OCI-LY1 (cell line): ENCODE results near the gene MTLN.
"Not testable (repeated sequence)": the region's sequence is repeated elsewhere in the genome, so short reads cannot be mapped to it uniquely, and the experiment has no call there.

Experiments
- H2AFZ ChIP-seq: fragments of 200-600 bp; sonication (generic), shearing (Covaris generic); 2 replicates; pipeline ENCODE4 v1.6.0; 2014; ENCODE audit warnings: antibody characterized with exemption, mild to moderate bottlenecking, low read length
- H3F3A ChIP-seq: fragments of 200-600 bp; sonication (generic), shearing (Covaris generic); 2 replicates; pipeline ENCODE4 v1.6.0; 2014; ENCODE audit warnings: mild to moderate bottlenecking, antibody characterized with exemption, low read length, moderate library complexity; ENCODE audit not compliant: insufficient read depth
- H3K27ac ChIP-seq: fragments of 200-600 bp; sonication (generic); 2 replicates; pipeline ENCODE4 v1.5.1; 2014; ENCODE audit warnings: low read length, mixed run types, mild to moderate bottlenecking, low read depth; ENCODE audit not compliant: poor library complexity, severe bottlenecking
- H3K27me3 ChIP-seq: fragments of 200-600 bp; sonication (generic); 2 replicates; pipeline ENCODE4 v1.6.0; 2014; ENCODE audit warnings: antibody characterized with exemption, mild to moderate bottlenecking, low read length, moderate library complexity; ENCODE audit not compliant: insufficient read depth
- H3K36me3 ChIP-seq: fragments of 200-600 bp; sonication (generic); 2 replicates; pipeline ENCODE4 v1.6.1; 2014; ENCODE audit warnings: mild to moderate bottlenecking, antibody characterized with exemption, low read length, moderate library complexity, mixed read lengths; ENCODE audit not compliant: insufficient read depth
- H3K4me1 ChIP-seq: fragments of 200-600 bp; sonication (generic); 2 replicates; pipeline ENCODE4 v1.5.1; 2014; ENCODE audit warnings: mild to moderate bottlenecking, low read length, moderate library complexity; ENCODE audit not compliant: insufficient read depth, severe bottlenecking
- H3K4me2 ChIP-seq: fragments of 200-600 bp; sonication (generic), shearing (Covaris generic); 2 replicates; pipeline ENCODE4 v1.6.1; 2014; ENCODE audit warnings: low read length
- H3K4me3 ChIP-seq: fragments of 200-600 bp; sonication (generic); 2 replicates; pipeline ENCODE4 v1.5.1; 2014; ENCODE audit warnings: low read length, low read depth, mild to moderate bottlenecking, mixed read lengths; ENCODE audit not compliant: poor library complexity, severe bottlenecking
- H3K79me2 ChIP-seq: fragments of 200-600 bp; shearing (Covaris generic); 2 replicates; pipeline ENCODE4 v1.6.1; 2016; ENCODE audit warnings: mixed run types, low read length, mixed read lengths; ENCODE audit not compliant: insufficient read depth
- H3K9ac ChIP-seq: fragments of 200-600 bp; sonication (generic), shearing (Covaris generic); 2 replicates; pipeline ENCODE4 v1.6.1; 2014; ENCODE audit warnings: mild to moderate bottlenecking, low read length, mixed read lengths
- H3K9me2 ChIP-seq: fragments of 200-600 bp; sonication (generic), shearing (Covaris generic); 2 replicates; pipeline ENCODE4 v1.6.1; 2014; ENCODE audit warnings: low read depth, mild to moderate bottlenecking, low read length, mixed read lengths
- H3K9me3 ChIP-seq: fragments of 200-600 bp; shearing (Covaris generic); 2 replicates; pipeline ENCODE4 v1.6.1; 2014; ENCODE audit warnings: low read length, mixed read lengths
- H4K20me1 ChIP-seq: fragments of 200-600 bp; sonication (generic), shearing (Covaris generic); 2 replicates; pipeline ENCODE4 v1.6.0; 2016; ENCODE audit warnings: mild to moderate bottlenecking, low read length; ENCODE audit not compliant: insufficient read depth
- EZH2 ChIP-seq: fragments of 200-600 bp; sonication (generic), shearing (Covaris generic); IDR thresholded peaks from 2 replicates; pipeline ENCODE4 v1.8.0; 2017; ENCODE audit warnings: borderline replicate concordance, mixed run types, mild to moderate bottlenecking, antibody characterized with exemption, low read length, moderate library complexity, mixed read lengths
- TF ChIP-seq, protein P1 (sequence below): fragments of 200-600 bp; sonication (generic), shearing (Covaris generic); IDR thresholded peaks from 2 replicates; pipeline ENCODE4 v1.5.1; 2017; ENCODE audit warnings: mild to moderate bottlenecking, antibody characterized with exemption, low read length, moderate library complexity, mixed read lengths

Gene MTLN

DNA sequence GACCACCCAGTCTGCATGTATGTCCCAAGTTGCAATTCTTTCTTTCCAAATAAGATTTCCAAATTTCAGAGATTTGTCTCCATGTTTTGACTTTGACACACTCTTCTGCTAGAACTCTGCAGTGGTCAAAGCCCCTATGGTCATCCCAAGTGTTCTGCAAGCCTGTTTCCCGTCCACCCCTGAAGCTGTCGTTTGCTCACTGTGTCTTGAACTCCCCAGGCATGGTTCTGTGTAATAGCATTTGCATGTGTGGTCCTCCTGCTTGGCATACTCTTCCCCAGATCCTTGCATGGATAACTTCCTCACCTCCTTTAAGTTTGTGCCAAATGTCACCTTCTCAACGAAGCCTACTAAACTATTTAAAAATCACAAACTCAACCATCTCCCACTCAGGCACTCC lies 3.9 kb upstream of the MTLN start:
- H2AFZ ChIP-seq, result no peak overlapping the region

DNA sequence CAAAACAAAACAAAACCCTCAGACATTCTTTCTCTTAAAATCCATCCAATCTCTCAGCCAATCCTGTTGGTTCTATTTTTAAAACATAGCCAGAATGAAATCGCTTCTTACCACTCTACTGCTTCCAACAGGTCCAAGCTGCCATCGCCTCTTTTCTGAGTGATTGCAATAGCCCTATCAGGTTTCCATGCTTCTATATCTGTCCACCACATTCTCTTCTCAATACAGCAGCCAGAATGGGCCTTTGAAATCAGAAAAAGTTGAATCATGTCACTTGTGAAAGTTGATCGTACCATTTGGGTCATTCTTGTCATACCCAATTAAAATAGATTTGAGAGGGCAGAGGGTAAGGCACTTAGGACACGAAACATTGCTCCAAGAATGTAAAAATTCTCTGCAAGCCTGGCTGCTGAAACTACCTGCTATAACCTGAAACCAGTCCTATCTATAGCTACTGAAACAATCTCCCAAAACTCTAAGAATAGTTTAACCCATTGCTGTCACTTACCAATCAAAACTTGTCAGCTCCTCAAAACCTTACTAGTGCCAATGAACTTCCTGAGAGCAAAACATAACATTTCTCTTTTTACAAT lies 3.3 kb upstream of the MTLN start:
- H3K4me2 ChIP-seq, result no peak overlapping the region
- H3K4me3 ChIP-seq, result no peak overlapping the region
- H3K27me3 ChIP-seq, result peaks cover 3% of the 10 kb centered on the region; the same call in 1 of the 2 replicates
- no peaks in the 10 kb centered on the region for H3K9me2 ChIP-seq
- peaks cover 8% of the 10 kb centered on the region for H3K4me1 ChIP-seq
- no peak overlapping the region for H2AFZ ChIP-seq
- H3K9me3 ChIP-seq, result no peaks in the 10 kb centered on the region
- no peak for TF ChIP-seq EZH2
- TF ChIP-seq, protein P1, sequence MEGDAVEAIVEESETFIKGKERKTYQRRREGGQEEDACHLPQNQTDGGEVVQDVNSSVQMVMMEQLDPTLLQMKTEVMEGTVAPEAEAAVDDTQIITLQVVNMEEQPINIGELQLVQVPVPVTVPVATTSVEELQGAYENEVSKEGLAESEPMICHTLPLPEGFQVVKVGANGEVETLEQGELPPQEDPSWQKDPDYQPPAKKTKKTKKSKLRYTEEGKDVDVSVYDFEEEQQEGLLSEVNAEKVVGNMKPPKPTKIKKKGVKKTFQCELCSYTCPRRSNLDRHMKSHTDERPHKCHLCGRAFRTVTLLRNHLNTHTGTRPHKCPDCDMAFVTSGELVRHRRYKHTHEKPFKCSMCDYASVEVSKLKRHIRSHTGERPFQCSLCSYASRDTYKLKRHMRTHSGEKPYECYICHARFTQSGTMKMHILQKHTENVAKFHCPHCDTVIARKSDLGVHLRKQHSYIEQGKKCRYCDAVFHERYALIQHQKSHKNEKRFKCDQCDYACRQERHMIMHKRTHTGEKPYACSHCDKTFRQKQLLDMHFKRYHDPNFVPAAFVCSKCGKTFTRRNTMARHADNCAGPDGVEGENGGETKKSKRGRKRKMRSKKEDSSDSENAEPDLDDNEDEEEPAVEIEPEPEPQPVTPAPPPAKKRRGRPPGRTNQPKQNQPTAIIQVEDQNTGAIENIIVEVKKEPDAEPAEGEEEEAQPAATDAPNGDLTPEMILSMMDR, result no peak
- H3K27ac ChIP-seq, result no peak overlapping the region
- H3F3A ChIP-seq, result no peaks in the 10 kb centered on the region
- 0 out of 2 replicates have a peak, but pooled peaks cover 6% of the 10 kb centered on the region for H3K79me2 ChIP-seq
- H3K36me3 ChIP-seq, result peaks cover 5% of the 10 kb centered on the region
- no peaks in the 10 kb centered on the region for H4K20me1 ChIP-seq
- no peak overlapping the region for H3K9ac ChIP-seq

More for the DNA sequence above, 3.9 kb upstream of the MTLN start:
- Histone ChIP-seq H4K20me1 (no peaks in the 10 kb centered on the region), H3F3A (no peaks in the 10 kb centered on the region), H3K27me3 (peaks cover 3% of the 10 kb centered on the region; the same call in 1 of the 2 replicates), H3K9ac (no peak overlapping the region), H3K4me3 (no peak overlapping the region), H3K9me3 (no peaks in the 10 kb centered on the region), H3K4me2 (no peak overlapping the region), H3K9me2 (no peaks in the 10 kb centered on the region), H3K4me1 (peaks cover 4% of the 10 kb centered on the region), H3K27ac (no peak overlapping the region), H3K79me2 (0 out of 2 replicates have a peak, but pooled peaks cover 6% of the 10 kb centered on the region), H3K36me3 (peaks cover under 1% of the 10 kb centered on the region)
- no peak for TF ChIP-seq EZH2
- TF ChIP-seq, protein P1, result no peak

DNA sequence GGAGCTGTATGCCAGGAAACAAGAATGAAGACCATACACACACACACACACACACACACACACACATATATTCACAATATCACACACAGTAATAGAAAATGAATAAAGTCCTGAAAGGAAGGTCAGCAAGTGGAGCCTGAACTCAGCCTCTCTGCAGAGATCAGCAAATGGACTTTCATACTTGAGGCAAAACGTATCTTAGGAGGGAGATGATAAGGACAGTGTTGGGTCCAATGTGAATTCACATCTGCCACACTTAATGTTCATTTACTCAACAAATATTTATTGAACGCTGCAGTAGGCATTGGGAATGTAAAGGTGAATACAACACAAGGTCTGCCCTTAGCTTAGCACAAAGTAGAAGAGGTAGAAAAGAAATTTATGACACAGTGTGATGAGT lies 2.7 kb upstream of the MTLN start:
- Histone ChIP-seq H3K4me2 (no peak overlapping the region), H3K9me2 (no peaks in the 10 kb centered on the region)

DNA sequence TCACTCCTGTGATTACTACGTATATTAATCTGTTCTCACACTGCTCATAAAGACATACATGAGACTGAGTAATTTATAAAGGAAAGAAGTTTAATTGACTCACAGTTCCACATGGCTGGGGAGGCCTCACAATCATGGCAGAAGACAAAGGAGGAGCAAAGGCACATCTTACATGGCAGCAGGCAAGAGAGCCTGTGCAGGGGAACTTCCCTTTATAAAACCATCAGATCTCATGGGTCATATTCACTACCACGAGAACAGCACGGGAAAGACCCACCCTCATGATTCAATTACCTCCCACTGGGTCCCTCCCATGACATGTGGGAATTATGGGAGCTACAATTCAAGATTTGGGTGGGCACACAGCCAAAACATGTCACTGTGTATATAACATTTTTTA lies 1.2 kb upstream of the MTLN start:
- peaks cover 16% of the 10 kb centered on the region for H3K36me3 ChIP-seq
- not testable (repeated sequence) for H3K79me2 ChIP-seq, H3F3A ChIP-seq, H3K4me1 ChIP-seq, H3K4me2 ChIP-seq, H3K9me2 ChIP-seq, H3K9ac ChIP-seq, H3K27me3 ChIP-seq, H2AFZ ChIP-seq, H3K9me3 ChIP-seq, H3K27ac ChIP-seq, H4K20me1 ChIP-seq, H3K4me3 ChIP-seq

More for the DNA sequence above, 2.7 kb upstream of the MTLN start:
- peaks cover 3% of the 10 kb centered on the region; the same call in 1 of the 2 replicates for H3K27me3 ChIP-seq
- H3K4me3 ChIP-seq, result no peak overlapping the region
- H3K27ac ChIP-seq, result no peak overlapping the region
- TF ChIP-seq EZH2, result no peak
- TF ChIP-seq, protein P1, result no peak
- peaks cover 8% of the 10 kb centered on the region for H3K4me1 ChIP-seq
- H3K9me3 ChIP-seq, result no peaks in the 10 kb centered on the region
- H3K9ac ChIP-seq, result no peak overlapping the region
- no peaks in the 10 kb centered on the region for H3F3A ChIP-seq
- H3K79me2 ChIP-seq, result 0 out of 2 replicates have a peak, but pooled peaks cover 6% of the 10 kb centered on the region
- peaks cover 10% of the 10 kb centered on the region for H3K36me3 ChIP-seq
- no peaks in the 10 kb centered on the region for H4K20me1 ChIP-seq
- H2AFZ ChIP-seq, result no peak overlapping the region
